Mesendoderm (in vitro differentiated cells): ENCODE data around the gene AMDHD2.
"Not testable (repeated sequence)": the region's sequence is repeated elsewhere in the genome, so short reads cannot be mapped to it uniquely, and the experiment has no call there.

ENCODE experiments used
- DNase-seq: peaks from one replicate; pipeline ENCODE4 v3.0.0; 2013
- H2AK5ac ChIP-seq: 2 replicates; pipeline ENCODE4 v1.6.1; 2013; ENCODE audit warnings: low read length, inconsistent platforms
- H2BK120ac ChIP-seq: 2 replicates; pipeline ENCODE4 v1.6.1; 2013; ENCODE audit warnings: low read depth, mild to moderate bottlenecking, low read length, moderate library complexity, mixed read lengths
- H2BK15ac ChIP-seq: replicated peaks from 2 replicates; pipeline ENCODE4 v1.6.1; 2013; ENCODE audit warnings: low read depth, mild to moderate bottlenecking, moderate library complexity
- H2BK5ac ChIP-seq: 2 replicates; pipeline ENCODE4 v1.6.1; 2013; ENCODE audit warnings: low read length, inconsistent platforms
- H3K18ac ChIP-seq: 2 replicates; pipeline ENCODE4 v1.6.1; 2013; ENCODE audit warnings: mild to moderate bottlenecking, low read length, mixed read lengths
- H3K23ac ChIP-seq: one replicate; pipeline ENCODE4 v1.6.1; 2013; ENCODE audit warnings: low read length
- H3K27ac ChIP-seq: 2 replicates; pipeline ENCODE4 v1.5.1; 2013; ENCODE audit warnings: low read depth, mild to moderate bottlenecking, inconsistent platforms, low read length, moderate library complexity
- H3K27me3 ChIP-seq: 2 replicates; pipeline ENCODE4 v1.6.1; 2013; ENCODE audit warnings: low read length, control low read depth, mild to moderate bottlenecking, inconsistent platforms; ENCODE audit not compliant: insufficient read depth, poor library complexity
- H3K36me3 ChIP-seq: 2 replicates; pipeline ENCODE4 v1.6.1; 2013; ENCODE audit warnings: low read length, inconsistent platforms; ENCODE audit not compliant: control insufficient read depth, insufficient read depth
- H3K4ac ChIP-seq: one replicate; pipeline ENCODE4 v1.6.1; 2013; ENCODE audit warnings: low read depth, mild to moderate bottlenecking, low read length, moderate library complexity
- H3K4me1 ChIP-seq: 2 replicates; pipeline ENCODE4 v1.6.1; 2013; ENCODE audit warnings: low read depth, low read length, inconsistent platforms; ENCODE audit not compliant: control insufficient read depth
- H3K4me2 ChIP-seq: 2 replicates; pipeline ENCODE4 v1.6.1; 2013; ENCODE audit warnings: low read length
- H3K4me3 ChIP-seq: 2 replicates; pipeline ENCODE4 v1.5.1; 2013; ENCODE audit warnings: mild to moderate bottlenecking, low read length
- H3K56ac ChIP-seq: one replicate; pipeline ENCODE4 v1.6.1; 2013; ENCODE audit warnings: low read length
- H3K79me1 ChIP-seq: 2 replicates; pipeline ENCODE4 v1.6.1; 2013; ENCODE audit warnings: low read length, inconsistent platforms
- H3K79me2 ChIP-seq: 2 replicates; pipeline ENCODE4 v1.6.1; 2013; ENCODE audit warnings: mild to moderate bottlenecking, low read length; ENCODE audit not compliant: control insufficient read depth, insufficient read depth
- H3K9ac ChIP-seq: 2 replicates; pipeline ENCODE4 v1.6.1; 2013; ENCODE audit warnings: low read length, inconsistent platforms
- H4K5ac ChIP-seq: one replicate; pipeline ENCODE4 v1.6.1; 2013; ENCODE audit warnings: low read length
- H4K8ac ChIP-seq: one replicate; pipeline ENCODE4 v1.6.1; 2013; ENCODE audit warnings: low read depth, mild to moderate bottlenecking, control low read depth, low read length, moderate library complexity
- WGBS: extraction: QIAGEN DNeasy Blood & Tissue Kit; methylation state at CpG from one replicate; pipeline ENCODE4 v1.1.7; 2013; ENCODE audit warnings: low lambda C conversion rate, missing lambda C conversion rate; ENCODE audit not compliant: insufficient coverage; ENCODE audit errors: extremely low coverage; 5-methylcytosine and 5-hydroxymethylcytosine counted together

The AMDHD2 gene

DNA sequence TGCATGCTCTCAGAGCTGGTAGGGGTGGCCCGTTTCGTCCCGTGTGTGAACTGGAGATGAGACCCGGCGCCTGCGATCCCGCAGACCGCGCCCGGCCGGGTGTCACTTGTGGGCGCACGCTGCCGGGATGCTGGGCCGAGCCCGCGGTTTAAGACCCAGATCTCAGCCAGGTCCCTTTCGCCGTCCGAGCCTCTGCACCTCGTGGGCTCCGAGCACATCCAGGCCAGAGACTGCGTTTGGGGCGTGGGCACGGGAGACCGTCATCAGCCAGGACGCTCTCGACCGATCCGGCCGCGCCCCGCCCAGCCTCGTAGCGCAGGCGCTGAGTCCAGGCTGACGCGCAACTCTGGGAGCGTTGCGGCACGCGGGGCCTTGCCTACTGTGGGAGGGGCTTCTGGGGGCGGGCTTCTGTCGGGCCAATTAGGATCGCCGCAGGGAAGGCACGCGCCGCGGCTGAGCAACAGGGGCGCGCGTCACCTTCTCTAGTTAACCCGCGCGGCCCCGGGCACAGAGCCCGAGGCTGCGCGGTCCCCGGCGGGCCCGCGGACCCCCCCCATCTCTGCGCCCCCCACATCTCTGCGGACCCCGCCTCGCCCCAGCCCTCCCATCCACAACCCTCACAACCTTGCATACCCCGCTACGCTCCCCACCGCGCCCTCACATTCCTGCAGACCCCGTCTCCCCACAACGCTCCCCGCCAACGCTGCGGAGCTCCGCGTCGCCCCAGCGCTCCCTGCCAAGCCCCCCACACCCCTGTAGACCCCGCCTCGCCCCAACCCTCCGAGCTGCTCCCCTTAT, 11.7 kb downstream of the AMDHD2 start:
- Histone ChIP-seq H2BK5ac (no peak overlapping the region), H3K23ac (peak overlapping the region; percentile 45), H3K79me2 (no peaks in the 10 kb centered on the region), H3K18ac (peak overlapping the region; percentile 24), H4K8ac (no peak overlapping the region), H2BK15ac (no peak overlapping the region), H3K27ac (no peak overlapping the region), H4K5ac (no peak overlapping the region), H3K4ac (no peak overlapping the region), H3K4me3 (peak overlapping the region; percentile 56), H3K4me1 (peaks cover 2% of the 10 kb centered on the region), H3K27me3 (no peaks in the 10 kb centered on the region), H3K79me1 (no peaks in the 10 kb centered on the region), H3K56ac (peak overlapping the region; percentile 96), H3K9ac (peak overlapping the region; percentile 90), H3K4me2 (peak overlapping the region; percentile 95), H3K36me3 (peaks cover 2% of the 10 kb centered on the region), H2BK120ac (no peak overlapping the region), H2AK5ac (no peak overlapping the region)
- WGBS, result no CpG with 5 or more reads among the region's 84 CpGs
- peak; percentile 98 for DNase-seq

DNA sequence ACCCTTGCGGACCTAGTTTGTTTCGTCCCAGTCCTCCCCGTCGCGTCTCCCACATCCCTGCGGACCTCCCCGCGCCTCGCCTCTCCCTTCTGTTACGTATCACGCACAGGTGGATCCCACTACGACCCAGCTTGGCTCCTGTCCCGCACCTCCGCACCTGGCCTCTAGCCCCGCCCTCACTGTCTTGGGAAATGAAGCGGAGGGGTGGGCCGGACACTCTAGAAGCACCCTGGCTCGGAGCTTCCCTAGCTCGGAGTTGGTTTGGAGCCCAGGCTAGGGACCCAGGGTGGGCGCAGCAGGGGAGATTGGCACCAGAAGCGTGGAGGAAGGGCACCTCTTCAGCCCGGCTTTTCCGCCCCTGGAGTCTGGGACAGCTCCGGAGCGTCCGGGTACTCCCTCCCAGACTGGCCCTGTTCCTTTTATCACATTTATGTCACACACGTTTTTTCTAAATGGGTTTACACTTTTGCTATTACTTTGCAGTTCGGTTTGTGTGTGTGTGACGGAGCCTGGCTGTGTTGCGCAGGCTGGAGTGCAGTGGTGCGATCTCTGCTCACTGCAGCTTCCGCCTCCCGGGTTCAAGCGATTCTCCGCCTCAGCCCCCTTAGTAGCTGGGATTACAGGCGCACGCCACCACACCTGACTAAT, 12.4 kb downstream of the AMDHD2 start:
- no peak overlapping the region for H2BK120ac ChIP-seq
- H3K56ac ChIP-seq, result peak overlapping the region; percentile 89
- H4K5ac ChIP-seq, result no peak overlapping the region
- no peak overlapping the region for H4K8ac ChIP-seq
- no peak overlapping the region for H2AK5ac ChIP-seq
- H3K27ac ChIP-seq, result no peak overlapping the region
- peak overlapping the region; percentile 16 for H3K4me3 ChIP-seq
- H3K36me3 ChIP-seq, result peaks cover 2% of the 10 kb centered on the region
- no peak overlapping the region for H3K4ac ChIP-seq
- peaks cover 2% of the 10 kb centered on the region for H3K4me1 ChIP-seq
- H3K27me3 ChIP-seq, result no peaks in the 10 kb centered on the region
- H3K18ac ChIP-seq, result peak overlapping the region; percentile 3
- H3K23ac ChIP-seq, result no peak overlapping the region
- WGBS, result no CpG with 5 or more reads among the region's 37 CpGs
- H3K9ac ChIP-seq, result peak overlapping the region; percentile 75
- no peak overlapping the region for H2BK15ac ChIP-seq
- no peaks in the 10 kb centered on the region for H3K79me1 ChIP-seq
- peak; percentile 48 for DNase-seq
- H3K79me2 ChIP-seq, result no peaks in the 10 kb centered on the region
- peak overlapping the region; percentile 95 for H3K4me2 ChIP-seq
- H2BK5ac ChIP-seq, result no peak overlapping the region

GRCh38 chr16:2533142-2533755, 13.1 kb downstream of the AMDHD2 start:
- not testable (repeated sequence) for H3K9ac ChIP-seq, H2BK5ac ChIP-seq, H3K4ac ChIP-seq, H3K23ac ChIP-seq, H2AK5ac ChIP-seq, H3K18ac ChIP-seq, H3K27ac ChIP-seq, H3K27me3 ChIP-seq, H2BK120ac ChIP-seq, H3K4me2 ChIP-seq, H3K4me1 ChIP-seq, H2BK15ac ChIP-seq, H3K36me3 ChIP-seq, H4K5ac ChIP-seq, DNase-seq, H3K79me2 ChIP-seq, H3K4me3 ChIP-seq, H3K79me1 ChIP-seq, H4K8ac ChIP-seq
- peak overlapping the region; percentile 89 for H3K56ac ChIP-seq
- no CpG with 5 or more reads among the region's 16 CpGs for WGBS

- H3K23ac ChIP-seq, result no peak overlapping the region
- H4K5ac ChIP-seq, result no peak overlapping the region
- no peak overlapping the region for H2BK15ac ChIP-seq
- no peak overlapping the region for H3K9ac ChIP-seq
- H2BK5ac ChIP-seq, result no peak overlapping the region
- no peak overlapping the region for H2BK120ac ChIP-seq
- no CpG with 5 or more reads among the region's 11 CpGs for WGBS
- H2AK5ac ChIP-seq, result no peak overlapping the region
- no peak for DNase-seq
- H3K4me1 ChIP-seq, result peaks cover 2% of the 10 kb centered on the region
- H3K27ac ChIP-seq, result no peak overlapping the region
- H3K4me2 ChIP-seq, result no peak overlapping the region
- no peaks in the 10 kb centered on the region for H3K79me2 ChIP-seq
- H3K4ac ChIP-seq, result no peak overlapping the region
- no peaks in the 10 kb centered on the region for H3K27me3 ChIP-seq
- H3K4me3 ChIP-seq, result no peak overlapping the region
- H3K79me1 ChIP-seq, result no peaks in the 10 kb centered on the region
- H3K56ac ChIP-seq, result no peak overlapping the region
- no peak overlapping the region for H4K8ac ChIP-seq
- H3K36me3 ChIP-seq, result no peaks in the 10 kb centered on the region
- H3K18ac ChIP-seq, result no peak overlapping the region
Observed at GRCh38 chr16:2533912-2534311, 13.7 kb downstream of the AMDHD2 start.

- not testable (repeated sequence) for H3K4ac ChIP-seq, H3K56ac ChIP-seq, H3K4me1 ChIP-seq, DNase-seq, H3K4me3 ChIP-seq, H3K23ac ChIP-seq, H3K36me3 ChIP-seq, H2BK15ac ChIP-seq, H2AK5ac ChIP-seq, H2BK5ac ChIP-seq, H3K79me1 ChIP-seq, H3K18ac ChIP-seq, H3K9ac ChIP-seq, H2BK120ac ChIP-seq, H4K8ac ChIP-seq, H3K4me2 ChIP-seq, H3K79me2 ChIP-seq, H4K5ac ChIP-seq, H3K27me3 ChIP-seq, H3K27ac ChIP-seq
- WGBS, result no CpG with 5 or more reads among the region's 5 CpGs
Observed at GRCh38 chr16:2534335-2534734, 14.2 kb downstream of the AMDHD2 start.
